Measurements from ENCODE around the gene CDK4. TPM values are rescaled to one million over a fixed set of nuclear protein-coding genes. Genes with fewer than 3 reads are reported as not detected.

Gene CDK4
- total RNA-seq, 4 donors from 2014 or later, result 14.7 to 97.4 (median 28.8) TPM

DNA sequence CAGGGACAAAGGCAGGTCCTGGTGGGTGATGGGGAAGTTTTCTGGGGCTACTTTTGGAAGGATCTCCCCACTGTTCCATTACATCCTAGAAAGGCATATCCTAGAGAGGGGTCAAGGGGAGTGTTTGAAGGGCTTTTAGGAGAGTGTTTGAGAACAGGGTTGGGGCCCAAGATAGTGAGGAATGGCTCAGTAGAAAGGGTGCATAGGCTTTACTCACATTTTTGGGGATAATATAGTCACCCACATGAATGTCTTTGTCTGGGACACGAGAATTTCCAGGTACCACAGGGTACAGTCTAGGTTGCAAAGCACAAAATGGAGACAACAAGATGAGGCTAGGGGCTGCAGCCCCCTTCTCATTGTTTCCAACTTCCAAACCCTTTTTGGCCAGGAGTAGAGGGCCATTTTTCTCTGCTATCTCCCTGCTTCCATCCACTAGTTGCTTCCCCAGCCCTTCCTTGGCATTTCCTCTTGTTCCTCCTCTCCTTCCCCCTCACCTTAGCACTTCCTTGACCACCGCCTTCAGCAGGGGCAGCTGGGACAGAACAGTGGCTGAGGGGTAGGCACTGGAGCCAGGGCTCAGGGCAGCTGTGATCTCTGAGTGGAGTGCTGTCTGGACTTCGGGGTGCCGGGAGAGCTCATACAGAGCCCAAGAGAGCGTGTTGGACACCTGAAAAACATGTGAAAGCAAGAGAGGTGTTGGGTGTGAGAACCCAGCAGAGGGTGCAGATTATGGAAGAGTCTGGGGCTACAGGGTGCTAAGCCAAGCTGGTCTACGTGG, 12.0 kb upstream of the CDK4 start:
- peaks cover 0 to 13% of the 10 kb centered on the region in 2 donors for H3K27me3 ChIP-seq
- no peak overlapping the region for H3K27ac ChIP-seq
- no peak for DNase-seq
- H3K4me3 ChIP-seq, result peak overlapping the region in 2 of 4 donors; percentile 51 to 54
- no peaks in the 10 kb centered on the region for H3K9me3 ChIP-seq
- TF ChIP-seq POLR2A (IDR thresholded peaks at IDR 0.05), result no peak
- TF ChIP-seq, protein P1, sequence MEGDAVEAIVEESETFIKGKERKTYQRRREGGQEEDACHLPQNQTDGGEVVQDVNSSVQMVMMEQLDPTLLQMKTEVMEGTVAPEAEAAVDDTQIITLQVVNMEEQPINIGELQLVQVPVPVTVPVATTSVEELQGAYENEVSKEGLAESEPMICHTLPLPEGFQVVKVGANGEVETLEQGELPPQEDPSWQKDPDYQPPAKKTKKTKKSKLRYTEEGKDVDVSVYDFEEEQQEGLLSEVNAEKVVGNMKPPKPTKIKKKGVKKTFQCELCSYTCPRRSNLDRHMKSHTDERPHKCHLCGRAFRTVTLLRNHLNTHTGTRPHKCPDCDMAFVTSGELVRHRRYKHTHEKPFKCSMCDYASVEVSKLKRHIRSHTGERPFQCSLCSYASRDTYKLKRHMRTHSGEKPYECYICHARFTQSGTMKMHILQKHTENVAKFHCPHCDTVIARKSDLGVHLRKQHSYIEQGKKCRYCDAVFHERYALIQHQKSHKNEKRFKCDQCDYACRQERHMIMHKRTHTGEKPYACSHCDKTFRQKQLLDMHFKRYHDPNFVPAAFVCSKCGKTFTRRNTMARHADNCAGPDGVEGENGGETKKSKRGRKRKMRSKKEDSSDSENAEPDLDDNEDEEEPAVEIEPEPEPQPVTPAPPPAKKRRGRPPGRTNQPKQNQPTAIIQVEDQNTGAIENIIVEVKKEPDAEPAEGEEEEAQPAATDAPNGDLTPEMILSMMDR (IDR thresholded peaks at IDR 0.05), result no peak
- H3K36me3 ChIP-seq, result peaks cover 0 to under 1% (median 0%) of the 10 kb centered on the region in 3 donors
- peaks cover 0 to 28% (median 22%) of the 10 kb centered on the region in 4 donors for H3K4me1 ChIP-seq

DNA sequence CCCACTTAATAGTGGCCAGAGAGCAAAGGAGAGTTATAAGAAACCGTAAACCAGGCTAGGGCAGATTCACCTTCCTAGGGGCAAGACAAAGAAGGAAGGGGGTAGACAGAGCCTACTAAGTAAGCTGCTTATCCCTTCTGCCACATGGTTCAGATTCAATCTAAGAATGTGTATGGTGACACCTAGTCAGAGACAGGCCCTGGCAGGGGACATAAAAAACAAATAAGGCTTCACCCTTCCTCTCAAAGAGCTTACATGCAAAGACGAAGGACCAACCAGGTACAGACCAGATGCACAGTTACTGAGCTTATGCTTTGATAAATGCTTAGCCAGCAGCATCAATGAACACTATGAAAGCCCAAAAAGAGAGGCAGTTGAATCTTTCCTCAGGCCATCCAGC, 10.4 kb upstream of the CDK4 start:
- Histone ChIP-seq H3K36me3 (peaks cover 0 to 15% (median 0%) of the 10 kb centered on the region in 3 donors), H3K4me3 (no peak overlapping the region), H3K9me3 (no peaks in the 10 kb centered on the region), H3K4me1 (peaks cover 0 to 28% (median 22%) of the 10 kb centered on the region in 4 donors), H3K27me3 (peaks cover 0 to 13% of the 10 kb centered on the region in 2 donors), H3K27ac (no peak overlapping the region)
- no peak for DNase-seq
- TF ChIP-seq, protein P1 (IDR thresholded peaks at IDR 0.05), result no peak

DNA sequence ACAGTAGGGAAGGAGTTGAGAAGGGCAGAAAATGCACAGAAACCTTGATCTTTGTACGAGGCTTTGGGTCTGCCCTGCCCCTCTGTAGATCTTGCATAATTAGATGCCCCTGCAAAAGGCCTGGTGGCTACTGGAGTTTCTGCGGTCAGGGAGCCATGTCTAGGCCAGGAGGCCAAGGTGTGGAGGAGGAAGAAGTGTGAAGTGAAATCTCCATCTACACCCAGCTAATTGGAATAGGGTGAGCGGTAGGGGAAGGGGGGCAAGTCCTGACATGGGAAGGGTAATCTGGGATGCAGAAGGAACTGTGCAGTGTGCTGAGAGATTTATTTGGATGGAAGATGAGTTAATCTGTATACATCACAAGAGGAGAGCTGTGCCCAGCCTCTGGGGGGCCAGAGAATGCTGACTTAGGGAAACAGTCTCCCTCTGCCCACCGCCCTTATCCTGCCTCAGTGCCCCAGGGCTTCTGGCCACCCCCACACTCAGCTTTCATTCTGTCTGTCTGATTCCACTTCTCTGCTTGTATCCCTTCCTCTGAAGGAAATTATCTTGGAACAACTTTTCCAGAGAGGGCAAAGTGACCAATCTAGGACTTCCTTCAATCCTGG, 9.4 kb upstream of the CDK4 start:
- Histone ChIP-seq H3K36me3 (peaks cover 0 to 15% (median 0%) of the 10 kb centered on the region in 3 donors), H3K4me3 (no peak overlapping the region), H3K9me3 (no peaks in the 10 kb centered on the region), H3K27me3 (peaks cover 0 to 7% of the 10 kb centered on the region in 2 donors), H3K4me1 (peaks cover 0 to 27% (median 21%) of the 10 kb centered on the region in 4 donors), H3K27ac (no peak overlapping the region)
- no peak for DNase-seq
- no peak for TF ChIP-seq POLR2A (IDR thresholded peaks at IDR 0.05)
- TF ChIP-seq, protein P1 (IDR thresholded peaks at IDR 0.05), result no peak

DNA sequence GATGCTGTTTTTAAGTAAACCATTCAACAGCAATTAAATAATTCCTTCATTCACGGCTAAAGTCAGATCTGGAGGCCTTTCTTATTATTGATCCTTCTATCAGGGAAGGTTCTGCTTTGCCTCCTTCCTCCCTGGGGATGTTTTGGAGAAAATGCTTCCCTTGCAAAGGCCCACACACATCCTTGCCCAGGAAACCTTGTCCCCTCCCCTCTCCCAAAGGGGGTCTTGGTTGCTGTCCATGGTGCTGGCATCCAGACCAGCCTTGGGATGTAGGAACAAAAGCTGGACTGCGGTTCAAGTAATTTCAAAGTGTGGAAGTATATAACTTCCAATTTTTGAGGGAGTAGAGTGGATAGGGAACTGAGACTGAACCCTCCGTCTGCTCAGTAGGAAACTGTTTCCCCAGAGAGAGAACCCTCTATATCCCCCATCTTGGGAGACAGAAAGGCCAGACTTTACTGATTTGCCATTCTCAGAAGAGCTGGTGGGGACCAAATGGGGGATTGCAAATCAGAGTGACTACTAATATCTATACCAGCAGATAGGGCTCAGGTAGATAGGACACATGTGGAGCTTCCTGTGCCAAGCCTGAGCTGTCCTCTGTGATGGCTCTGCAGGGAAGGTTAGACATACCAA, 8.4 kb upstream of the CDK4 start:
- Histone ChIP-seq H3K4me3 (no peak overlapping the region), H3K4me1 (peaks cover 0 to 24% (median 12%) of the 10 kb centered on the region in 4 donors), H3K27ac (no peak overlapping the region), H3K27me3 (no peaks in the 10 kb centered on the region), H3K9me3 (no peaks in the 10 kb centered on the region), H3K36me3 (peaks cover 0 to 15% (median 0%) of the 10 kb centered on the region in 3 donors)
- TF ChIP-seq, protein P1 (IDR thresholded peaks at IDR 0.05), result no peak
- no peak for TF ChIP-seq POLR2A (IDR thresholded peaks at IDR 0.05)
- DNase-seq, result no peak

DNA sequence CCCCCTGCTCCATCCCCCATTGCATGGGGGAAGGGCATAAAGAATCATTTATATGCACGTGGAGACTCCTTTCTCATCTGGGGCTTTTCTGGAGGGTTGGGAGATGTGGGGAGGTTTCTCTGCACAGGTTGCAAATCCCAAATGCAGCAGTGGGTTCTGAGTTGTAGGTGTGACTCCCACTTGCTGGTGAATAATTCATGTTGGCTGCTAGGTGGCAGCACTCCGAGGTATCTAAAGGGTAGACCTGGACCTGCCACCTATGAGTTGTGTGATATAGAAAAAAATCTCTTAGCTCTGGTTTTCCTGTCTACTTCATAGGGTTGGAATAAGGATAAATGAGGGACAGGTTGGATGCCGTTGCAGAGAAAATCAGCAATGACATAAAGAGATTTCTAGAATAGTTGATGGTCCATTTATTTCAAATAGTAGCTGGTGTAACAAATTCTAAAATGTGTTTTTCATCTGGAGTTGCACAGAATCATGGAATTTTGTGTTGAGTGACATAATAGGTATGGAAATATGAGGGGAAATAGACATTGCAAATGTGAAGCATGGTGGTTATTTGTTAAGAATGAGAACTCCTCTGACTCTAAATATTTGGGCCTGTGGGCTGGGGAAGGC, 7.4 kb upstream of the CDK4 start:
- Histone ChIP-seq H3K9me3 (no peaks in the 10 kb centered on the region), H3K4me3 (no peak overlapping the region), H3K36me3 (peaks cover 0 to 15% (median 0%) of the 10 kb centered on the region in 3 donors), H3K27ac (no peak overlapping the region), H3K4me1 (peaks cover 0 to 17% (median 4%) of the 10 kb centered on the region in 4 donors), H3K27me3 (no peaks in the 10 kb centered on the region)
- TF ChIP-seq, protein P1 (IDR thresholded peaks at IDR 0.05), result peak in 4 of 6 experiments; percentile 50 to 61 (median 52)
- TF ChIP-seq POLR2A (IDR thresholded peaks at IDR 0.05), result no peak
- DNase-seq, result no peak

All from Peyer's patch (tissue), 4 donors.